GM18499 (cell line): ENCODE results near the gene CALU.

ENCODE experiments used
- ATAC-seq: cut with Tn5 transposase; IDR thresholded peaks from one replicate; pipeline ENCODE4 v1.9.1; 2021; ENCODE audit warnings: moderate number of reproducible peaks; ENCODE audit not compliant: insufficient read depth, unreplicated experiment

CALU gene

GRCh38 chr7:128721376-128721775, 17.8 kb upstream of the CALU start:
- no peak for ATAC-seq

- ATAC-seq, result no peak
Measured at GRCh38 chr7:128724743-128725142, 14.4 kb upstream of the CALU start.

- ATAC-seq, result no peak
Measured at GRCh38 chr7:128725531-128725930, 13.6 kb upstream of the CALU start.

- ATAC-seq, result no peak
Measured at GRCh38 chr7:128726059-128726736, 13.0 kb upstream of the CALU start.

GRCh38 chr7:128726737-128727072, 12.5 kb upstream of the CALU start:
- no peak for ATAC-seq

GRCh38 chr7:128727239-128727638, 11.9 kb upstream of the CALU start:
- no peak for ATAC-seq

- ATAC-seq, result no peak
Measured at GRCh38 chr7:128728598-128728997, 10.6 kb upstream of the CALU start.

- ATAC-seq, result no peak
Measured at GRCh38 chr7:128729494-128729893, 9.7 kb upstream of the CALU start.

GRCh38 chr7:128731184-128731583, 8.0 kb upstream of the CALU start:
- no peak for ATAC-seq

GRCh38 chr7:128732521-128733277, 6.5 kb upstream of the CALU start:
- no peak for ATAC-seq

- no peak for ATAC-seq
Measured at GRCh38 chr7:128733278-128733645, 5.9 kb upstream of the CALU start.

- ATAC-seq, result no peak
Measured at GRCh38 chr7:128734890-128735289, 4.3 kb upstream of the CALU start.

GRCh38 chr7:128735436-128735835, 3.7 kb upstream of the CALU start:
- no peak for ATAC-seq

- no peak for ATAC-seq
Measured at GRCh38 chr7:128737441-128737840, 1.7 kb upstream of the CALU start.

- no peak for ATAC-seq
Measured at GRCh38 chr7:128737867-128738385, 1.2 kb upstream of the CALU start.

- ATAC-seq, result no peak
Measured at GRCh38 chr7:128738570-128739047, 550 bp upstream of the CALU start.

- ATAC-seq, result no peak
Measured at GRCh38 chr7:128739990-128740682, 977 bp downstream of the CALU start.

- ATAC-seq, result no peak
Measured at GRCh38 chr7:128740996-128741395, 1.8 kb downstream of the CALU start.

GRCh38 chr7:128741491-128741890, 2.3 kb downstream of the CALU start:
- no peak for ATAC-seq

GRCh38 chr7:128742206-128742605, 3.0 kb downstream of the CALU start:
- no peak for ATAC-seq

- no peak for ATAC-seq
Measured at GRCh38 chr7:128743112-128743772, 4.1 kb downstream of the CALU start.
